ENCODE data around the gene PAPOLG. TPM values are rescaled to one million over a fixed set of nuclear protein-coding genes. Genes with fewer than 3 reads are reported as not detected.

Gene PAPOLG
- total and polyA plus RNA-seq, 2 donors (not counting 1 experiment from before 2014, with no cell fraction given) = 9.4 to 27.5 TPM

- ATAC-seq (ENCODE audit: low read depth) = no peak
- Histone ChIP-seq H3K4me3 (ENCODE audit: control extremely low read depth in 1 of 5, extremely low read depth in 1 of 5, insufficient read depth in 1 of 5, low read depth in 2 of 5, low read length in 4 of 5) (no peak overlapping the region), H3K79me2 (ENCODE audit: control insufficient read depth, insufficient read depth, low read length) (peaks cover 18% of the 10 kb centered on the region), H4K20me1 (ENCODE audit: control insufficient read depth, insufficient read depth, low read length, poor library complexity, severe bottlenecking) (no peaks in the 10 kb centered on the region), H3K4me2 (replicated peaks; ENCODE audit: low read depth, low read length, poor library complexity, severe bottlenecking) (no peak overlapping the region), H3K27me3 (replicated peaks in 1 of 4; ENCODE audit: control extremely low read depth in 1 of 4, control insufficient read depth in 3 of 4, insufficient read depth in 4 of 4, low read length in 3 of 4) (no peaks in the 10 kb centered on the region), H2AFZ (ENCODE audit: insufficient read depth, low read depth, low read length, poor library complexity, severe bottlenecking) (no peak overlapping the region), H3K27ac (ENCODE audit: low read length in 2 of 2) (no peak overlapping the region), H3K9ac (ENCODE audit: low read length) (no peak overlapping the region), H3K36me3 (replicated peaks in 1 of 2; ENCODE audit: control extremely low read depth in 1 of 2, control insufficient read depth in 1 of 2, extremely low read depth in 1 of 2, insufficient read depth in 2 of 2, low read length in 1 of 2) (no peaks in the 10 kb centered on the region), H3K9me3 (ENCODE audit: control extremely low read depth in 1 of 3, control insufficient read depth in 2 of 3, insufficient read depth in 1 of 3, low read length in 2 of 3) (no peaks in the 10 kb centered on the region), H3K4me1 (ENCODE audit: control insufficient read depth in 2 of 2, insufficient read depth in 2 of 2, low read length in 2 of 2) (peaks cover 32 to 37% of the 10 kb centered on the region in 2 donors)
- Mint-ChIP-seq H3K4me1 (peaks cover 45% of the 10 kb centered on the region), H3K27me3 (no peaks in the 10 kb centered on the region), H3K9me3 (ENCODE audit: insufficient read depth) (no peaks in the 10 kb centered on the region), H3K27ac (no peak overlapping the region), H3K4me3 (no peak overlapping the region)
- TF ChIP-seq, protein P1, sequence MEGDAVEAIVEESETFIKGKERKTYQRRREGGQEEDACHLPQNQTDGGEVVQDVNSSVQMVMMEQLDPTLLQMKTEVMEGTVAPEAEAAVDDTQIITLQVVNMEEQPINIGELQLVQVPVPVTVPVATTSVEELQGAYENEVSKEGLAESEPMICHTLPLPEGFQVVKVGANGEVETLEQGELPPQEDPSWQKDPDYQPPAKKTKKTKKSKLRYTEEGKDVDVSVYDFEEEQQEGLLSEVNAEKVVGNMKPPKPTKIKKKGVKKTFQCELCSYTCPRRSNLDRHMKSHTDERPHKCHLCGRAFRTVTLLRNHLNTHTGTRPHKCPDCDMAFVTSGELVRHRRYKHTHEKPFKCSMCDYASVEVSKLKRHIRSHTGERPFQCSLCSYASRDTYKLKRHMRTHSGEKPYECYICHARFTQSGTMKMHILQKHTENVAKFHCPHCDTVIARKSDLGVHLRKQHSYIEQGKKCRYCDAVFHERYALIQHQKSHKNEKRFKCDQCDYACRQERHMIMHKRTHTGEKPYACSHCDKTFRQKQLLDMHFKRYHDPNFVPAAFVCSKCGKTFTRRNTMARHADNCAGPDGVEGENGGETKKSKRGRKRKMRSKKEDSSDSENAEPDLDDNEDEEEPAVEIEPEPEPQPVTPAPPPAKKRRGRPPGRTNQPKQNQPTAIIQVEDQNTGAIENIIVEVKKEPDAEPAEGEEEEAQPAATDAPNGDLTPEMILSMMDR (IDR thresholded peaks at IDR 0.05) = no peak
- TF ChIP-seq EZH2 (IDR thresholded peaks at IDR 0.05; ENCODE audit: borderline replicate concordance, insufficient read depth, low read depth, low read length, poor library complexity, severe bottlenecking) = no peak
- 100% methylated on average over 1 of the region's 3 CpGs for WGBS (ENCODE audit: insufficient coverage)
- ChIA-PET CTCF (interaction anchor here (1.2 to 3.9 kb wide), 4 partner anchors 7 to 61 kb away, joined by 3 to 21 read pairs (median 7); partner anchors contain the start of gene REL), POLR2A (interaction anchor here (4.1 kb wide), 1 partner anchor 60 kb away, joined by 16 read pairs; the partner anchor contains the start of gene REL)
- intact Hi-C loops (cut with micrococcal nuclease) = loop anchor here (2.0 kb wide), 1 partner anchor 14 kb away; no protein-coding TSS in a partner anchor
- no peak for DNase-seq
These were observed 65.0 kb downstream of the PAPOLG start for GRCh38 chr2:60821133-60821469.

DNA sequence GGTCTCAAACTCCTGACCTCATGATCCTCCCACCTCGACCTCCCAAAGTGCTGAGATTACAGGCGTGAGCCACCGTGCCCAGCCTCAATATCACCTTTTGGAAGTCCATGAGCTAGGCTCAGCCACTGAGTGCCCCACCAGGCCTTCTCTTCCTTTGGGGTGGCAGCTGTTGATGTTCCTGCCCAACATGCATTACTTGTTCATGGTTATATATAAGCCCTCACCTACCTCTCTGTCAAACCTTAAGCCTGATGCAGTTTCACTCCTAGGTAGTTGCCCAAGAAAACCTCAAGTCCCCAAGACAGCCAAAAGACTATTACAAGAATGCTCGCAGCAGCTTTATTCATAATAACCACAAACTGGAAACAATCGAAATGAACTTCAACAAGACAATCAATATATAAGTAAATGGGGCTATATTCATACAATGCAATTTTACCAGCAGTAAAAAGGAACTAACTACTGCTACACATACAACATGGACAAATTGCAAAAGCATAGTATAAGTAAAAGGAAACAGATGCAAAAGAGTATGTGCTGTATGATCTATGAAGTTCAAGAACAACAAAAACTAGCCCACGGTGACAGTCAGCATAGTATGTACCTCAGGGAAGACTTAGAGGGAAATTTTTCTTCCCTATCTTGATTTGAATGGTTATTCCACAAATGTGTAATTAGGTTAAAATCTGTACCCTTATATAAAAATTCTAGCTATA, 65.7 kb downstream of the PAPOLG start:
- Mint-ChIP-seq H3K27ac (peak overlapping the region; percentile 62), H3K4me1 (peaks cover 44% of the 10 kb centered on the region), H3K4me3 (peak overlapping the region; percentile 1), H3K9me3 (ENCODE audit: insufficient read depth) (no peaks in the 10 kb centered on the region), H3K27me3 (no peaks in the 10 kb centered on the region)
- WGBS (ENCODE audit: insufficient coverage) = 94% methylated on average over 3 of the region's 6 CpGs
- intact Hi-C loops (cut with micrococcal nuclease) = loop anchor here (2.0 kb wide), 1 partner anchor 13 kb away; no protein-coding TSS in a partner anchor
- Histone ChIP-seq H3K4me3 (ENCODE audit: control extremely low read depth in 1 of 5, extremely low read depth in 1 of 5, insufficient read depth in 1 of 5, low read depth in 2 of 5, low read length in 4 of 5) (no peak overlapping the region), H4K20me1 (ENCODE audit: control insufficient read depth, insufficient read depth, low read length, poor library complexity, severe bottlenecking) (no peaks in the 10 kb centered on the region), H3K79me2 (ENCODE audit: control insufficient read depth, insufficient read depth, low read length) (peaks cover 18% of the 10 kb centered on the region), H3K27ac (ENCODE audit: low read length in 2 of 2) (peak overlapping the region in 1 of 2 donors; percentile 36), H3K4me2 (replicated peaks; ENCODE audit: low read depth, low read length, poor library complexity, severe bottlenecking) (peak overlapping the region; percentile 36), H2AFZ (ENCODE audit: insufficient read depth, low read depth, low read length, poor library complexity, severe bottlenecking) (peak overlapping the region; percentile 4), H3K4me1 (ENCODE audit: control insufficient read depth in 2 of 2, insufficient read depth in 2 of 2, low read length in 2 of 2) (peaks cover 32 to 37% of the 10 kb centered on the region in 2 donors), H3K9ac (ENCODE audit: low read length) (no peak overlapping the region), H3K36me3 (replicated peaks in 1 of 2; ENCODE audit: control extremely low read depth in 1 of 2, control insufficient read depth in 1 of 2, extremely low read depth in 1 of 2, insufficient read depth in 2 of 2, low read length in 1 of 2) (no peaks in the 10 kb centered on the region), H3K9me3 (ENCODE audit: control extremely low read depth in 1 of 3, control insufficient read depth in 2 of 3, insufficient read depth in 1 of 3, low read length in 2 of 3) (no peaks in the 10 kb centered on the region), H3K27me3 (replicated peaks in 1 of 4; ENCODE audit: control extremely low read depth in 1 of 4, control insufficient read depth in 3 of 4, insufficient read depth in 4 of 4, low read length in 3 of 4) (no peaks in the 10 kb centered on the region)
- ATAC-seq (ENCODE audit: low read depth) = no peak
- no peak for DNase-seq
- ChIA-PET POLR2A (interaction anchor here (0.7 to 4.1 kb wide), 2 partner anchors 60 to 90 kb away, joined by 3 to 16 read pairs; partner anchors contain the start of gene REL), CTCF (interaction anchor here (0.7 to 3.9 kb wide), 6 partner anchors 8 to 171 kb away, joined by 3 to 21 read pairs (median 4); partner anchors contain the start of gene REL)
- TF ChIP-seq EZH2 (IDR thresholded peaks at IDR 0.05; ENCODE audit: borderline replicate concordance, insufficient read depth, low read depth, low read length, poor library complexity, severe bottlenecking) = no peak
- TF ChIP-seq, protein P1 (IDR thresholded peaks at IDR 0.05) = no peak

Data from B cell (primary cell).